Cardiac fibroblast (primary cell): Measurements from ENCODE around the gene MTF2.
A peak's percentile ranks its signal among the peaks of the same experiment; 100 is the strongest.

Experiments used
- DNase-seq, 2 donors: peaks; one replicate each; pipeline versions ENCODE4 v3.0.0 to v3.0.0-alpha.2; 2010; ENCODE audit warnings: low read depth in 2 of 2
- H3K4me3 ChIP-seq, 2 donors: replicated peaks in 1 of 2; 1 replicate in 1 of 2; 2 replicates in 1 of 2; pipeline ENCODE4 v1.5.1; 2011; ENCODE audit warnings: low read depth in 2 of 2, low read length in 2 of 2, mild to moderate bottlenecking in 2 of 2, moderate library complexity in 1 of 2
- CTCF ChIP-seq: IDR thresholded peaks from one replicate; pipeline ENCODE4 v1.5.1; 2011; ENCODE audit warnings: low read depth, mild to moderate bottlenecking, low read length, inconsistent platforms

Gene MTF2

GRCh38 chr1:93036672-93037071, 42.4 kb upstream of the MTF2 start:
- no peak for DNase-seq
- no peak overlapping the region for H3K4me3 ChIP-seq
- no peak for TF ChIP-seq CTCF

GRCh38 chr1:93042187-93043056, 36.7 kb upstream of the MTF2 start:
- DNase-seq: no peak
- no peak for TF ChIP-seq CTCF
- no peak overlapping the region for H3K4me3 ChIP-seq

GRCh38 chr1:93043057-93043557, 36.0 kb upstream of the MTF2 start:
- H3K4me3 ChIP-seq: no peak overlapping the region
- no peak for TF ChIP-seq CTCF
- DNase-seq: no peak

GRCh38 chr1:93047618-93048017, 31.5 kb upstream of the MTF2 start:
- H3K4me3 ChIP-seq: no peak overlapping the region
- DNase-seq: no peak
- no peak for TF ChIP-seq CTCF

- peak in 1 of 2 donors; percentile 24 for DNase-seq
- H3K4me3 ChIP-seq: no peak overlapping the region
These were observed 27.1 kb upstream of the MTF2 start for GRCh38 chr1:93051961-93052360.

GRCh38 chr1:93056214-93056613, 22.9 kb upstream of the MTF2 start:
- DNase-seq: peak; percentile 37 to 55
- no peak overlapping the region for H3K4me3 ChIP-seq
- TF ChIP-seq CTCF: no peak

More at GRCh38 chr1:93051961-93052360, 27.1 kb upstream of the MTF2 start:
- TF ChIP-seq CTCF: no peak

- TF ChIP-seq CTCF: no peak
- no peak overlapping the region for H3K4me3 ChIP-seq
- no peak for DNase-seq
These were observed 22.4 kb upstream of the MTF2 start for GRCh38 chr1:93056649-93057048.
